ENCODE results near the gene GALNT9.

The GALNT9 gene

DNA sequence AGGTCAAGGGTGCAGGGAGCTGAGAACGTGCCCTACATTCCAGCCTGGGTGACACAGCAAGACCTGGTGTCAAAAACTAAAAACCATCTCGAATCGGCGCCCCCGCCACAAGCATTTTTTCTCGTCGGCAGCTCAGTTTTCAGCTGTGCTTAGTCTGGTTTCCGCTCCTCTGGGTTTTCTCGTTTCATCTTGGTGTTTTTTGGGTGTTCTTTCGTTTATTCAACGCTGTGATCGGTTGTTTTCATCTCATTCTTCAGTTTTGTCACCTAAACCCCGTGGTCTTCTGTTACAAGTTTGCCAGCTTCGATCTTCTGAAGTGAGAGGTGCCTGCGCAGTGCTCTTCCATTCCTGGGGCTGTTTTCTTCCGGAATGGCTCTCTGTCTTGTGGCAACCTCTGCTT is 143.7 kb downstream of the GALNT9 start:
- H3K27ac ChIP-seq, result no peak overlapping the region

GRCh38 chr12:132182711-132183365 is 146.6 kb downstream of the GALNT9 start:
- TF ChIP-seq ZFX (IDR thresholded peaks at IDR 0.05; ENCODE audit: borderline replicate concordance), result no peak
- no peak overlapping the region for H3K27ac ChIP-seq

More for the DNA sequence above, 143.7 kb downstream of the GALNT9 start:
- TF ChIP-seq ZFX (IDR thresholded peaks at IDR 0.05; ENCODE audit: borderline replicate concordance), result no peak
- TF ChIP-seq, protein P1, sequence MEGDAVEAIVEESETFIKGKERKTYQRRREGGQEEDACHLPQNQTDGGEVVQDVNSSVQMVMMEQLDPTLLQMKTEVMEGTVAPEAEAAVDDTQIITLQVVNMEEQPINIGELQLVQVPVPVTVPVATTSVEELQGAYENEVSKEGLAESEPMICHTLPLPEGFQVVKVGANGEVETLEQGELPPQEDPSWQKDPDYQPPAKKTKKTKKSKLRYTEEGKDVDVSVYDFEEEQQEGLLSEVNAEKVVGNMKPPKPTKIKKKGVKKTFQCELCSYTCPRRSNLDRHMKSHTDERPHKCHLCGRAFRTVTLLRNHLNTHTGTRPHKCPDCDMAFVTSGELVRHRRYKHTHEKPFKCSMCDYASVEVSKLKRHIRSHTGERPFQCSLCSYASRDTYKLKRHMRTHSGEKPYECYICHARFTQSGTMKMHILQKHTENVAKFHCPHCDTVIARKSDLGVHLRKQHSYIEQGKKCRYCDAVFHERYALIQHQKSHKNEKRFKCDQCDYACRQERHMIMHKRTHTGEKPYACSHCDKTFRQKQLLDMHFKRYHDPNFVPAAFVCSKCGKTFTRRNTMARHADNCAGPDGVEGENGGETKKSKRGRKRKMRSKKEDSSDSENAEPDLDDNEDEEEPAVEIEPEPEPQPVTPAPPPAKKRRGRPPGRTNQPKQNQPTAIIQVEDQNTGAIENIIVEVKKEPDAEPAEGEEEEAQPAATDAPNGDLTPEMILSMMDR (IDR thresholded peaks at IDR 0.05), result no peak

- no peak overlapping the region for H3K27ac ChIP-seq
- TF ChIP-seq, protein P1 (IDR thresholded peaks at IDR 0.05), result no peak
- TF ChIP-seq ZFX (IDR thresholded peaks at IDR 0.05; ENCODE audit: borderline replicate concordance), result no peak
These were observed 147.1 kb downstream of the GALNT9 start for GRCh38 chr12:132182206-132182710.

DNA sequence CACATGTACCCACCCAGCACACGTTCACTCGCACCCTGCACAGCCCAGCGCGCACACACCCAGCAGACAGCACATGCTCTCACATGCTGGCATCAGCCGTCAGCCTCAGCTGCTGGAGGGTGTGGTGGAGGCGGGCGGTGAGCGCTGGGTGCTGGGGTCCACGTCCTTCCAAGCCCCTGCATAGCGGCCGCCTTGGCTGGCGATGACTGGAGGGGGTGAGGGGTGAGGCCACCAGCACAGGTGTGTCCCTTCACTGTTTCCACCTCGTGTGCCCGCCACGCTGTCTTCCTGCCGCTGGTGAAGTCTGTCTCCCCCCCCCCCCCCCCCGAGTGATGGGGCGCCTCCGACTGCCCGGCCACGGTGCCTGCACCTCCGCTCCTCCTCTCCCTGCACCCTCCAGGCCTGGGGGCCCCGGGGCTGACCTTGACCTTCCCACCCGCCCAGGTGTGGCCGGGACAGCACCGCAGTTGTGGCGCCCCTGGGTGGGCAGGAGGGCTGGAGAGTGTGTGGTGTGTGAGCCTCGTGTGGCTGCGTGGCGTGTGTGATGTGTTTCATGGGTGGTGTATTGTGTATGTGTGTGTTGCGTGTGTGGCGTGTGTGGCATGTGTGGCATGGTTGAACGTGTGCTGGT is 147.7 kb downstream of the GALNT9 start:
- H3K27ac ChIP-seq, result no peak overlapping the region
- TF ChIP-seq ZFX (IDR thresholded peaks at IDR 0.05; ENCODE audit: borderline replicate concordance), result no peak
- TF ChIP-seq, protein P1 (IDR thresholded peaks at IDR 0.05), result no peak

GRCh38 chr12:132180648-132181546 is 148.5 kb downstream of the GALNT9 start:
- no peak overlapping the region for H3K27ac ChIP-seq
- no peak for TF ChIP-seq ZFX (IDR thresholded peaks at IDR 0.05; ENCODE audit: borderline replicate concordance)
- TF ChIP-seq, protein P1 (IDR thresholded peaks at IDR 0.05), result no peak

DNA sequence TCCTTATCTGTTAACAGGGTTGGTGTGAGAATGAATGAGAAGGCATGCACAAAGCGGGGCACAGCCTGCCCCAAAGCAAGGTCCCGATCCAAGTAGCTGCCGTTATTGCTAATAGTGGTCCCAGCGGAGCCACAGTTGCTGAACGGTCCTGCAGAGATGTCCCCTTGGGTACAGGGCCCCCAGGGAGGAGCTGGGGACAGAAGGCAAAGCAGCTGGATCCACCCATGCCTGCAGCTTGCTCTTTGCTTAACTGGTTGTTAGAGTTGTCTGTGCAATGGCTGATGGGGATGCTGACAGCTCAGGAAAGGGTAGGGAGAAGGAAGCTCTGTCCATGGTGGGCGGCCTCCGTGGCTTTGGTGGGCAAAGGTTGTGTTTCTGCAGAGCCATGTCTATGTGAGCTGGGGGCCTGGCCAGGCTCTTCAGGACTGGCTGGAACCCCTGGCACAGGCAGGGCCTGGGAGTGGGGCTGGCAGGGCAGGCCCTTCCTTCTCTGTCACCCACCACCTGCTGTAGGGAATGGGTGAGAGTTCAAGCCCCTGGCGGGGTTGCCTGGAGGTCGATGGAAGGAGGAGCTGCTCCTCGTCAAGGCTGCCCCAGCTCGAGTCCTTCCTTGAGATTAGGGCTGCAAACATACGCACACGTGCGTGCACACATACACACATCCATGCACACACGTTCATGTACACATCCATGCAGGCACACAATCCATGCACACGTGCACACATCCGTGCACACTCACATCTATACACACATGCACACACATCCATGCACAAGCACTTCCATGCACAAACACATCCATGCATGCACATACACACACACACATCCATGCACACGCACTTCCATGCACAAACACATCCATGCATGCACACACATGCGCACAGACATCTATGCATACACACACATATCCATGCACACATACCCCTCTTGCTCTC is 149.7 kb downstream of the GALNT9 start:
- TF ChIP-seq, protein P1 (IDR thresholded peaks at IDR 0.05), result no peak
- TF ChIP-seq ZFX (IDR thresholded peaks at IDR 0.05; ENCODE audit: borderline replicate concordance), result no peak
- H3K27ac ChIP-seq, result no peak overlapping the region

Measured in 22Rv1 (cell line).